Fibroblast of gingiva (primary cell): ENCODE data around the gene CSF1.

ENCODE experiments used
- DNase-seq: peaks from one replicate; pipeline ENCODE4 v3.0.0-alpha.2; 2011; ENCODE audit warnings: low read depth

The CSF1 gene

DNA sequence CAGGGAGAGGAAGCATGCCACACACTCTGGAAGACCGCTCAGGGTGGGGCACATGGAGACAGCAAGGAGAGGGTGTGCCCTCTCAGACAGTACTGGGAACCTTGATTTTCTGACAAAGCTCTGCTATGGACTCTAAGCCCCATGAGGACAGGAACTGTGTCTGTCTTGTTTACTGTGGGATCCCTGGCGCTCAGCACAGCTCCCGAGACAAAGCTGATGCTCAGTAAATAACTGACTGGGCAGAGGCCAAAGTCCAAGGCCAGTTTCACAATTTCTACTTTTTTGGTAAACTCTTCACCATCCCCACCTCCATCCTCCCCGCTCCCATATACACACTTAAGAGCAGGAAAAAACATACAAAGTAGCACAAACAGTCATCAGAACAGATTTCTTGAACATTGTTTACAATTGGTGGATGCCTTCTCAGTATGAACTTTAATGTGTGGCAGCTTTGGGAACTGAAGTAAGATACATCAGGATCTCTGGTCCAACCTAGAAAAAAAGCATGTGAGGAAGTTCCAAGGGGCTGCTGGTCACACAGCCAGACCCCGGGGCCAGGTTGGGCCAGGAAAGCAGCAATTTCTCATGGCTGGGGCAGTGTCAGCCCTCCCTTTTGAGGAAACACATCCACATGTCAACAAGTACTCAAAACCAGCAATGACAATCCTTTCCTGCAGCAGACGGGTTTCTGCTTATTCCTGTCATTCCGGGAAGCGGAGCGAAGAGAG is 68.3 kb downstream of the CSF1 start:
- DNase-seq, result peak; percentile 45

DNA sequence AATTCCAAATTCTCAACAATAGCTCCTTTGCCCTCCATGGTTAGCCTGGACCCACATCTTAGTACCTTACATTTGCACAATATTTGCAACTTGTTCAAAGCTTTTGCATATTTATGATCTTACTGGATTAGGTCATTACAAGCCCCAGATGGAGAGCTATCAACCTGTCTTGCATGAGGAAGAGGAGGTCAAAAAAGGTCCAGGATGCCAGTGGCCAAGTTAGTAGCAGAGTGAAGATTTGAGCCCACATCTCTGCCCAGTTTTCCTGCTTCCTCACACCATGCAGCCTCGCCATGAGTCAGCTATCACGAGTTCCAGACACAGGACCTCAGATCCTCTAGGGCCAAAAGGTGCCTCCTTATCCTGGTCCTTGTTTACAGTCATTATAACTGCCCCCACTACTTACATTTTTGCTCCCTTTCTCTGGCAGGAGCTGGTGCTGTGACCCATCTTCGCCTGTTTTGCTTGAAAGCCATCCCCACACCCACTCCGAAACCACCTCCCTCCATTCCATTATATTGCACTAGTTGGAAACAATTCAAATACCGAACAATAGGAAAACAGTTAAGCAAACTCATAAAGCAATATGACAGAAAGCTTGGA is 68.9 kb downstream of the CSF1 start:
- peak; percentile 45 for DNase-seq
